ENCODE measurements around the gene OLFM2.

The OLFM2 gene

GRCh38 chr19:9943744-9944143 is 7.4 kb upstream of the OLFM2 start:
- no peak overlapping the region for H3K4me3 ChIP-seq (ENCODE audit: low read depth, low read length)
- TF ChIP-seq CTCF (IDR thresholded peaks at IDR 0.05; ENCODE audit: low read depth, low read length, missing control alignments) = no peak
- no peak for DNase-seq (ENCODE audit: low read depth)

- DNase-seq (ENCODE audit: low read depth) = no peak
- no peak for TF ChIP-seq CTCF (IDR thresholded peaks at IDR 0.05; ENCODE audit: low read depth, low read length, missing control alignments)
- H3K4me3 ChIP-seq (ENCODE audit: low read depth, low read length) = no peak overlapping the region
Measured at GRCh38 chr19:9941671-9942070, 5.4 kb upstream of the OLFM2 start.

- no peak for DNase-seq (ENCODE audit: low read depth)
Measured at GRCh38 chr19:9941231-9941630, 4.9 kb upstream of the OLFM2 start.

GRCh38 chr19:9940778-9941177 is 4.5 kb upstream of the OLFM2 start:
- H3K4me3 ChIP-seq (ENCODE audit: low read depth, low read length) = no peak overlapping the region
- TF ChIP-seq CTCF (IDR thresholded peaks at IDR 0.05; ENCODE audit: low read depth, low read length, missing control alignments) = no peak
- no peak for DNase-seq (ENCODE audit: low read depth)

More at GRCh38 chr19:9941231-9941630, 4.9 kb upstream of the OLFM2 start:
- no peak for TF ChIP-seq CTCF (IDR thresholded peaks at IDR 0.05; ENCODE audit: low read depth, low read length, missing control alignments)
- H3K4me3 ChIP-seq (ENCODE audit: low read depth, low read length) = no peak overlapping the region

- TF ChIP-seq CTCF (IDR thresholded peaks at IDR 0.05; ENCODE audit: low read depth, low read length, missing control alignments) = no peak
- no peak for DNase-seq (ENCODE audit: low read depth)
- no peak overlapping the region for H3K4me3 ChIP-seq (ENCODE audit: low read depth, low read length)
Measured at GRCh38 chr19:9939301-9939913, 3.1 kb upstream of the OLFM2 start.

GRCh38 chr19:9937001-9937411 is 691 bp upstream of the OLFM2 start:
- H3K4me3 ChIP-seq (ENCODE audit: low read depth, low read length) = no peak overlapping the region
- no peak for DNase-seq (ENCODE audit: low read depth)
- TF ChIP-seq CTCF (IDR thresholded peaks at IDR 0.05; ENCODE audit: low read depth, low read length, missing control alignments) = no peak

Measured in GM12864 (cell line).